GM21390 (cell line): ENCODE data around the gene ANKRD33B.

Source experiments
- ATAC-seq: cut with Tn5 transposase; IDR thresholded peaks from one replicate; pipeline ENCODE4 v1.9.1; 2021; ENCODE audit not compliant: unreplicated experiment

ANKRD33B gene

DNA sequence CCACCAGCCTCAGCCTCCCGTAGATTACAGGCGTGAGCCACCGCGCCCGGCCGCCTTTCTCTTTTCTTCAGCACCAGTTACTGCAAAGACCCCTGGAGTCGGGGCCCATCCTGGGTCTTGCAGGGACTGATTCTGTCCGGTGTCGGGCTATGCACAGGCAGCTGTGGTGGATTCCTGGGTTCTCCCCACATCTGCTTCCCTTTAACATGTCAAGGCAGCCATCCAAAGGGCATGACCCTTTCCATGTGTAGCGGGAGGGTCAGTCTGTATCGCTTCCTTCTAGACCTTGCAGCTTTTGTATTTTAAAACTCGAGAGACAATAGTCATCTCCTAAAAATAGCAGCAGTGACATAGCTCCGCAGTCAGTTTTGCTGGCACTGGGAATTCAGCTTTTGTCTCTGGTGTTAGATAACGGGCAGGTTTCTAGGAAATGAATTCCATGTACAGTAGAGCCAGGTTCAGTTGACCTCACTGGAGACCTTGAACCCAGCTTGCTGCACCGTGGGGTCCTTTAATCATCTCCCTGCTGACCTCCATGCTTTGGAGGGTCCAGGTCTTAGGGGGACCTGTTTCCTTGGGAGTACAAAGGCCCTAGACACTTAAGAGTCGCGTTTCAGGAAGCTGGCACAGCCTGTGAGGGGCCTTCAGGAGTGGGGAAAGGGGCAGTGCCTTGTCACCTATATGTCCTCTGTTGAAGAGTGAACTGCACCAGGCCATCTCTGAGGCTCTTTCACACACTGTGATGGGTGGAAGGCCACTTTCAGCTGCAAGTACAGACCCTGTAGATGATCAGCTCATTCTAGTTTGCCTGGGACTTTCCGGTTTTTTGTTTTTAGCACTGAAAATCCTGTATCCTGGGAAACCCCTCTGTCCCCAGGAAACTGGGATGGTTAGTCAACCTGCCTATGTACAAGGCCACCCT lies 13.8 kb downstream of the ANKRD33B start:
- ATAC-seq, result peak; percentile 30

DNA sequence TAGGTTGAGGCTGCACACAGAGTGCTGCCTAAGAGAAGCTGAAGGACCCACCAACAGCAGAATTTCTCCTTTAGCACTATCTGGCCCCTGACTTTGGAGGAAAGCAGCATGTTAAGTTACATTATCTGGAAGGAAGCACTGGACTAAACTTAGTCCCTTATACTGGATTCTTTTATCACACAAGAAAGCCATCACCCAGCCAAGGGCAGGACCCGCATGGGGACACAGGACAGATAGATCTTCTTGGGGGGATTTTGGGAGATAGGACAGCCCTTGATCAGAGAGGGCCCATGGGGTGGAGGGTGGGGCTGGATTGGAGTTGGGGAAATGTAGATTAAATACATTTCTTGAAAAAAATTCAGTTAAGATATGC lies 14.4 kb downstream of the ANKRD33B start:
- no peak for ATAC-seq

DNA sequence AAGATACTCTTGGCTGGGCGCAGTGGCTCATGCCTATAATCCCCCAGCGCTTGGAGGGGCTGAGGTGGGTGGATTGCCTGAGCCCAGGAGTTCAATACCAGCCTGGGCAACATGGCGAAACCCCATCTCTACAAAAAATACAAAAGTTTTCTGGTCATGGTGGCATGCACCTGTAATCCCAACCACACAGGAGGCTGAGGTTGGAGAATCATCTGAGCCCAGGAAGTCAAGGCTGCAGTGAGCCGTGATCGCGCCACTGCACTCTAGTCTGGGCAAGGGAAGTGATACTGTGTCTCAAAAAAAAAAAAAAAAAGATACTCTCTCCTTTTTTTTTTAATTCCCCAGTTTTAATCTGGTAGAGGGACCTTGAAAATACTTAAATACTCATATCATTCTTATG lies 15.0 kb downstream of the ANKRD33B start:
- peak; percentile 54 for ATAC-seq

DNA sequence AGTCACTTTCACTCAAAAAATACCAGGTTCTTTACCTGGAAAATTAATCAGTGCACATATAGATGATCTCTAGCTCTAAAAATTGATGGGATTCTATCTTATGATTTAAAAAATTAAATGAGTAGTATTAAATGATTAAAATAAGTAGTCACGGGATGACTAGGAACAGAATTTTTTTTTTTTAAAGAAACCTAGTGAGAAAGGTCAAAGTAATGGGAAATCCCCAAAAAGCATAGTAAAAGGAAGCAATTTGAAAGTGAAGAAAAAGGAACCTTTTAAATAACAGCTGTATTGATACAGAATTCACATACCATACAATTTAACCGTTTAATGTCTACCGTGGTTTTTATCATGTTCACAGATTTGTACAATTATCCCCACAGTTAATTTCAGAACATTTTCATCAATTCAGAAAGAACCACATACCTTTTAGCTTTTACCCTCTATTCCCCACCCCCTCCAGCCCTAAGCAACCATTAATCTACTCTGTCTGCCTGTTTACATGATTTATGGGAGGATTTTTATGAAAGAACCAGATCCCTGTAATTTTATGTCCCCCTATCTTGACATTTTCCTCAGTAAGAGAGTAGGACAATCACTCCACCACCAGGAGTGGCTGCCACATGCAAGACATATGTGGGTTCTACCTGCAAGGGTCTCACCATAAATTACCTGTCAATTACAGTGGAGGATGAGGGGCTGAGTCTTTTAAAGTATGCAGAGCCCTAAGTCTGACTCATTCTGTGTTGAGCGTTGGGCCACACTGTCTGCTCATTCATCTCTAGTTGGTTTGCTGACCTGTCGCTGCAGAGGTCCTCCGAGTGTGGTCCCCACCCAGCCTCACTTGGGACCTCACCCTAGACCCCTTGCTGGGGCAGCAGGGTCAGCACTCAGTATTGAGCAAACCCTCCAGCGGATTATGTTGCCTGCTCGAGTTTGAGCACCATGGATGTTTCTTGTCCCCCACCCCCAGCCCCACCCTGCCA lies 16.0 kb downstream of the ANKRD33B start:
- no peak for ATAC-seq

DNA sequence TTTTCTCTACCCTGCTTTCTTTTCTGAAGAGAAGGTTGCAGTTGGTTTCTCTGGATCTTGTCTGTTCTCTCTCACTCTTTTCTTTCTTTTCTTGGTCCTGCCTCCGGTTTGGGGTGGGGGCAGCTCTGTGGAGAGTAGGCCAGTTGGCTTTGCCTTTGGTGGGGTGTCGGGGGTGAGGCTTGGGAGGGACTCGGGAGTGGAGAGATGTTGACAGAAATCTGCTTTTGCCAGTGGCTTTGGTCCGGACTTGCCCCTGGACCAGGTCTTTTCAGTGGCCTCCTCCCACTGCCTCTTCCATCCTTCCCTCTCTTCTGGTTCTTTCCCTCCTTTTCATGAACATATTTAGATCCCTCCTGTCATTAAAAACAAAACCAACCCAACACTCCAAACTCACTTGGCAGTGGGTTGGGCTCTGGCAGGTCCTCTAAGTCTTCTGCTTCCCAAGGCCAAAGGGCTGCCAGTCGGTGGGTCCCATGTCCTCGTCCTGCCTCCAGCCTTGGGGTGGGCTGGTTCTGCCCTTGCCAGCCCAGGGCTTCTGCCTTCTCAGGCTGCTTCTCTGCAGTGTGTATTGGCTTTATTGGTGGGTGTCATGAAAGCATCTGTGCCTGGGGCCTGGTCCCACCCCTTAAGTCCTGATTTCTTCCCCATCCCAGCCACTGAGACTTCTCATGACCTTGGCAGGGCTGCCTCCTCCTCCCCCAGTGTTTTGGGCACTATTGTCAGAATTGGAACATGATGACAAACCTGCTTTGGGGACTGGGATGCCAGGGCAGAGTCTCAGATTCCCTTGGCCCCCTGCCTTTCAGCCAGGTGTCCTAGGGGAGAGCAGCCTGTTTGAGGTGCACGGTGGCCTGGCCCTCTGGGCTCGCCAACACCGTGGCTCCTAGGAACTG lies 16.9 kb downstream of the ANKRD33B start:
- ATAC-seq, result no peak

DNA sequence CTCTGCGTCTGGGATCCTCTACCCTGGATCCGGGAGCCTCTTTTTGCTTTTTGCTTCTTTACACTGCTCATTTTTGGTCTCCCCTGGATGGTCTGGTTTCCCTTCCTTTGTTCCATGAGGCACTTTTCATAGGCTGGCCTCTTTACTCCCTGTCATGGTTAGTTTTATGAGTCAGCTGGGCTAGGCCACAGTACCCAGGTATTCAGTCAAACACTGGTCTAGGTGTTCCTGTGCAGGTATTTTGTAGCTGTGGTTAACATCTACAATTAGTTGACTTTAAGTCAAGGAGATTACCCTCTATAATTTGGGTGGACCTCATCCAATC lies 17.5 kb downstream of the ANKRD33B start:
- no peak for ATAC-seq

DNA sequence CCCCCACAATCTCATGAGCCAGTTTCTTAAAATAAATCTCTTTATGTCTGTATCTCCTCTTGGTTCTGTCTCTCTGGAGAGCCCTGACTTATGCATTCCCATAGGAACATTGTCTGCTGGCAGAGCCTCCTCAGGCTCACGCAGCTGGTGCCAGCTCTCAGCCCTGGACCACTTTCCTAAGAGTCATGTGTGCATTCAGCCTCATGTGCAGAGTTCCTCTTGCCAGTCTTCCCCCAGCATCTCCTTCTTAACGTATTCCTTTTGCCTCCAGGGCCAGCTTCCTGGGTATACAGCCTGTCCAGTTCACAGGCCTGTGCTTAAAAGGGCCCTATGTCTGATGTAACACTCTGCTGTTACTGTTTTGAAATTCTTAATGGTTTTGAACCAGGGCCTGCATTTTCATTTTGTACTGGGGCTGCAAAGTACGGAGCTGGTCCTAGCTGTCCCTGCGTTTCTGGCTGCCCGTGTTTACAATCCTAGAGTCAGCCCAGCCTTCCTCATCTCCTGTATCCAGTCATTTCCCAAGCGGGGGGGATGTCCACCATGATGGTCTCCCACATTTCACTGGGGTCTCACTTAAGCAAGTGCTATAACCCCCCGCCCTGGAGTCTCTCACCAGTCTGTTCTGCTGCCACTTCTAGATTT lies 18.1 kb downstream of the ANKRD33B start:
- ATAC-seq, result no peak

DNA sequence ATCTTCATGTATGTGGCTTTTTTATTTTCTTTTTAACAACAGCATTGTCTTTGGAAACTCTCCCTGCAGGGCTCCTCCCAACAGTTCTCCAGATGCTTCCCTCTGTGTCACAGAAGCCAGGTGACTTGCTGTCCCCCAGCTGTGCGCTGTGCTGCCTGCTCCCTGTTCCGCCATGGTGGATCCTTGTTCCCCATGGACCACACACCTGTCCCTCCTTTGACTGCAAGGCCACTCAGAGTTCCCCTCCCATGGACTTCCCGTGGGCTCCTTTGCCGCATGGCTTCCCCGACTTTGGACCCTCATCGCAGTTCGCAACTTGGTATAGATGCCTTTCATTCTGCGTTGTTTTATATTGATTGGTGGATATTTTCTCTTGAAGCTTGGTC lies 18.6 kb downstream of the ANKRD33B start:
- no peak for ATAC-seq

DNA sequence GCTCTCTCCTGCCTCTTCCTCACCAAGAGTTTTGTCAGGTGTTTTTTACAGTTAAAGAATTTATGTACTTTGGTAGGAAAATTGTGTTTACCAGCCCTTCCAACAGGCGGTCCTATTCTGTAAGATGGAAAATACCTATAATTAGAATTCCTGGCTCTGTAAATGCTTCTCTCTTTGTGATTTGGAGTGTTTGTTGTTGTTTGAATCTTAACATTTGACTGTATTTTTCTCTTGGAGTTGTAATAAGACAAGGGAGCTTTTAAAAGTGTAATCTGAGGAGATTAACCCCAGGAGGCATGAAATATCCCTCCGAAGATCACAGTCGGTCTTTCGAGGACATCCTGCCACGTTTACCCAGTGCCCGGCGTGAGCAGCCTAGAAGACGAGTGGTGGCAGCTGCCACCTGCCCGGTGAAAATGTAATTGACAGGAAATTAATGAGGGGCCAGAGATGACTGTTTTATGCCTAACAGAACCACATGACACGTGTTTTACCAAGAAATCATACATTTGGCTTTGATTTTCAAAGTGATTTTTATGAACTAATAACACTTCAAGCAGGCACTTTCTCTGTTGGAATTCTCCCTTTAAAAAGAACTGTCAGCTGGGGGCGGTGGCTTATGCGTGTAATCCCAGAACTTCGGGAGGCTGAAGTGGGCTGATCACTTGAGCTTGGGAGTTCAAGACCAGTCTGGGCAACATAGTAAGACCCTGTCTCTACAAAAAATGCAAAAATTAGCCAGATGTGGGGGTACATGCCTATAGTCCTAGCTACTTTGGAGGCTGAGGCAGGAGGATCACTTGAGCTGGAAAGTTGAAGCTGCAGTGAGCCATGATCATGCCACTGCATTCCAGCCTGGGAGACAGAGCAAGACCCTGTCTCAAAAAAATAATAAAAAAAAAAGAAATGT lies 20.0 kb downstream of the ANKRD33B start:
- no peak for ATAC-seq

DNA sequence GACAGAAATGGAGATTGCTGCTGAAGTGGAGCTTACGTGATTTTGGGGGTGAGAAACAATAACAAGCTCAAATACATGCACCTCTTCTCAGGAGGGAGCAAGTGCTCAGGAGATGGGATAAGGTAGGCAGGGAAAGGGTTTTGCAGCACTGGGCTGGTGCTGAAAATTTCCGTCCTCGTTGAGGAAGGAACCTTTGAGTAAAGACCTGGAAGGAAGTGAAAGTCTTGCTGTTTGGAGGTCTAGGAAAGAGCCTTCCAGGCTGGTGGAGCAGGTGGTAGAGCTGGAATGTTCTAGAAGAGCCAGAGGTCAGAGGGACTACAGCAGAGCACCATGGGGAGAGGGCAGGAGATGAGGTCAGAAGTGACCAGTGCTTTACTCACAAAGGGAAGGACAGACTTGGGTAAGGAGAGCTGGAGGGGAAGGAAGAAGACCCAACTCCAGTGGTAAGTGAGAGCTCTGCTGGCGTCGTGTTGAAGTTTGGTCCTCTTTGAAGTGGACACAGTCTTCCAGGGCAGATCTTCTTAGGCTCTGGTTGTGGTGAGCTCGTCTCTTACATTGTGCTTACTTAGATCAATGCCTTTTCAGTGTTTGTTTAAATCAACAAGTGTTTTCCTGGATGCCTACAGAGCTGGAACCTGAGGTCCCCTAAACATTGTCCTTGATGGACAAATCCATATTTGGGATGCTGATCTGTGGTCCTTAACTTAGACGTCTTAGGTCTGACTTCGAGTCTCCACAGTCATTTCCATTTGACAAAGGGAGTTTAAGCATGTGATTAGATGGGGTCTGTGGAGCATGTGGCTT lies 21.0 kb downstream of the ANKRD33B start:
- no peak for ATAC-seq

DNA sequence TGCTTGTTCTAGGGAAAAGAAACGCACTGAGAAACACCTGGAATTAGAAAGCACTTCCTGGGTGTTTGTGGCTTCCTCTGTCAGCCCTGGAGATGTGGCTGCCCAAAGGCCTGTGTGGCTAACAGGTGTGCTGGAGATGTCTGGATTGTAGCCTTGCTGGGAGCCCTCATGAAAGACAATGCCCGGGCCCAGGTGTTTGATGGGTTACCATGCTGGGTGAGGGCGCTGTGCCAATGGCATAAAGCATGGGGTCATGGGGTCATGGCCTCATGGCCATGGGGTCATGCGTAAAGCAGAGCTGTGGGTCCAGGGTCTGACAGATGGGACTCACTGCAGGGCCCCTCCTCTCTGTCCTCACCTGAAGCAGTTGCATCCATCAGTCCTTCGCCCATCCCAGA lies 21.6 kb downstream of the ANKRD33B start:
- ATAC-seq, result no peak

DNA sequence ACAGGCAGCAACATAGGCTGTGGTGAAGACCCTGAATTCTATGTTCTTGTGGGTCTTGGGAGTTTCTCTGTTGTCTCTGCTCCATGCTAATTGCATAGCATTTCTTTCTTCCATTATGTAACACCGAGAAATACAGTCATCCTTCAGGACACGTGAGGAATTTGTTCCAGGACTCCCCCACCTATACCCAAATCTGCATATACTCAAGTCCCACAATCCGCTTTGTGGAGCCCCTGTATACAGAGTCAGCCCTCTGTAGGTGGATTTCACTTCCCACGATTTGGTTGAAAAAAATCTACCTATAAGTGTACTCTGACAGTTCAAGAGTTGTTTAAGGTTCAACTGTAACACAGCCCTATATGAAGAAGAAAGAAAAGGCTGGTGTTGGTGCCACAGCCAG lies 22.1 kb downstream of the ANKRD33B start:
- ATAC-seq, result no peak

DNA sequence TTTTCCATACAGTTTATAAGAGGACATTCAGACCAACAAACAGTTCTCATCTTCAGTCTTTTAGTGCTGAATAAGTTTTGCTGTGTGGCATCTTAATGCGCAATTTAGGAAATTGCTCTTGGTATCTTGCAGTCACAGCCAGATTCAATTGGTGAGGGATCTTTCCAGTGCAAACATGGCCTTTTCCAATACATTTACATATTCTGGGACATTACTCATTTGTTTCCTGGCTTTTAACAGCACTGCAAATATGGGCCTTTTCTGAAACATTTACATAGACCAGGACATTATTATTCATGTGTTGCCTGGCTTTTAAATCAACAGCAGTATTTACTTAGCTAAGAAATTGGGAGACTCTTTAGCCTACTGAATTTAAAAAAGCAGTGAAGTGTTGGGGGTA lies 22.7 kb downstream of the ANKRD33B start:
- no peak for ATAC-seq

DNA sequence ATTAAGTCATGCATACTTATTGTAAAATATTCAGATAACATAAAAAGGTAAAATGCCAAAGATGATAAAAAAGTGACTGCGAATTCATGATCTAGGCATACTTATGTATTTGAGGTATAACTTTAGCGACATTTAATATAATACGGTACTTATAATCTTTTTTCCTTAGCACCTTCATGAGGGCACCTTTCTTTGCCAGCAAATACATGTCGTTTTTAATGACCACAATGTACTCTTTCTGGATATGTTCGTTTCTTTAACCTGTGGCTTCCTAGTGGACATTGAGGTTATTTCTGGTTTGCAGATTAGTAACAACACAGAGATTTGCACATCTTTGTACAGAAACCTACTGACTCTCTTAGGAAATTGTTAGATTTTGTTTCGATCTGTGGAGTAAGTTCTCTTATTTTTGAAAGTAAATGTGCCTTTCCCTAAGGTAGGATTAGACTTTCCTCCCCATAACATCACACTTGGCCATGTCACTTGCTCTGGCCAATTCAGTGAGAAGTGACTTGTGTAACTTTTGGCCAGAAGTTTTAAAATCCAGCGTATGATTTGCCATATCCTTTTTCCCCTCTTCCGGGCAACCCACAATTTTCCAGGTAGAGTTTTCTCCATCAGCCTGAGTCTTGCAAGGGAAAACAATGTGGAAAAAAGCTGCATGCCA lies 24.4 kb downstream of the ANKRD33B start:
- no peak for ATAC-seq

DNA sequence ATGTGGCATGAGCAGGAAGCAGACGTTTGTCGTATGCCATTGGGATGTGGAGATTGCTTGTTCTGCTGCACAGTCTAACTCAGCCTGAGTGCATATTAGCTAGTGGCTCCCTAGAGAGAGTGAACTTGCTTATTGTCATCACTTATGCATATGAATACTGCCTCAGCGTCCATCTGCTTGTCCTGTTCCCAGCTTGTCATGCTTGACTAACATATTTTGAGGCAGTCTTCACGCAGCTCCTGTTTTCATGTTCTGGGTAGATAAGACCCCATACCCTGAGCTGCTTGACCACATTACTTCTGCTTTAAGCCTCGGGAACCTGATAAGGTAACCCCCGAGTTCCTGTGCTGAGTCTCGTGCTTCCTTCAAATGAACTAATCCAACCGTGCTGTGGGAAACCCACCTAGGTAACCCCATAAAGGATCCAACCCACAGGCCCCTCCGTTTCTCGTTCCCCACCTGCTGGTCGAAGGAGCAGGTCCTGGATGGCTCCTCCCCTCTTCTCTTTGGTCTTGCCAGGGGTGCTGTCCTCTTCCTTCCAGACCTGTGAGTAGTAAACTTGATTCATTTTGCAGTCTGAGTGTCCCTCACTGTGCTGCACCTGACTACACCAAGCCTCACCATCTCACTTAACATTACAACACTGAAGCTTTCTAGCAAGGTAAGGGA lies 25.0 kb downstream of the ANKRD33B start:
- no peak for ATAC-seq

DNA sequence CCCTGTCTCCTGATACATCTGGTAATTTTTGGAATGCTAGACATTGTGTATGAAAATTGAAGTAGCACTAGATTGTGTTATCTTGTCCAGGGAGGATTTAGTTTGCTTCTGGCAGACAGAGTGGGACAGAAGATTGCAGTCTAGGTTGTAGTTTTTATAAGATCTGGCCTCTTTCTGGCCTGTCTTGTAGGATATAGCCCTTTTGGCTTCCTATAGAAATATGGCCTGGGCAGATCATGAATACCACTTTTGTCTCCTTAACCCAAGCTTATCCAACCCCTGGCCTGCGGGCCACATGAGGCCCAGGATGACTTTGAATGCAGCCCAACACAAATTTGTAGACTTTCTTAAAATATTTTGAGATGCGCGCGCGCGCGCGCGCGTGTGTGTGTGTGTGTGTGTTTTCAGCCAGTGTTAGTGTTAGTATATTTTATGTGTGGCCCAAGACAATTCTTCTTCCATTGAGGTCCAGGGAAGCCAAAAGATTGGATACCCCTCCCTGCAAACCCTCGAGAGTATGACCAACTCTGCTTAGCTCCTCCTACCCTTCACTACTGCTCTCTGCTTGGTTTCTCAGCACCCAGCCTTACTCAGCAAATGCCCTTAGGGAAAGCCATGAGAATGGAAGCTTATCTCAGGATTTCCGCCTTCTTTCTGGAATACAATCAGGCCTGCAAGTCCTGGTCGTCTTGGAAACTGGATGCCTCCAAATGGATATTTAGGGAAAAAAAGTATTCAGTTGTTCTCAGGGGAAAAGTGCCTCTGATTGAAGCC lies 26.5 kb downstream of the ANKRD33B start:
- ATAC-seq, result peak; percentile 34

DNA sequence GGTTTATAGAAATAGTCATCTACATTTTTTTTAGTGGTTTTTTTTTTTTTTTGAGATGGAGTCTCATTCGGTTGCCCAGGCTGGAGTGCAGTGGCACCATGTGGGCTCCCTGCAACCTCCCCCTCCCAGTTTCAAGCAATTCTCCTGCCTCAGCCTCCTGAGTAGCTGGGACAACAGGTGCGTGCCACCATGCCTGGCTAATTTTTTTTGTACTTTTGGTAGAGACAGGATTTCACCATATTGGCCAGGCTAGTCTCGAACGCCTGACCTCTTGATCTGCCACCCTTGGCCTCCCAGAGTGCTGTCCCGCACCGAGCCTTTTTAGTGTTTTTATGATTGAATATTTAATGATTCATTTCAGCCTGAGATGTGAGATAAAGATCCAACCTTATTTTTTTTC lies 27.3 kb downstream of the ANKRD33B start:
- ATAC-seq, result no peak
